PC-3 (cell line): ENCODE results near the gene NCBP3. TPM values are rescaled to one million over a fixed set of nuclear protein-coding genes. Genes with fewer than 3 reads are reported as not detected.

Experiments
- ATAC-seq: fragments of 200-7000 bp; cut with Tn5 transposase; 2 replicates; pipeline ENCODE4 v1.9.1; 2020; ENCODE audit warnings: mild to moderate bottlenecking, moderate library complexity
- BruUV-seq: library from RNA; stranded (reverse); fragments of 400-500 nt; replicated peaks from 2 replicates; lab custom pipeline; 2021; lab: Mats Ljungman, UMichigan
- CTCF ChIA-PET: fragments of 300-600 bp; sonication (Branson Sonifier 250); formaldehyde crosslinking; loops from one replicate; lab custom pipeline; 2022; ENCODE audit warnings: antibody characterized with exemption; lab: Charles Lee
- POLR2A ChIA-PET: fragments of 300-600 bp; sonication (Branson Sonifier 250); formaldehyde crosslinking; loops from one replicate; lab custom pipeline; 2022; ENCODE audit warnings: antibody characterized with exemption; ENCODE audit not compliant: unreplicated experiment; lab: Charles Lee
- DNase-seq: peaks from one replicate; pipeline ENCODE4 v3.0.0-alpha.2; 2015
- H2AFZ ChIP-seq: fragments of 300-600 bp; sonication (generic); 2 replicates; pipeline ENCODE4 v1.6.0; 2016; ENCODE audit warnings: antibody characterized with exemption, low read length
- H3F3A ChIP-seq: fragments of 300-600 bp; sonication (generic); one replicate; pipeline ENCODE4 v1.6.0; 2017; ENCODE audit warnings: antibody characterized with exemption, low read length, control low read depth, mild to moderate bottlenecking; ENCODE audit not compliant: unreplicated experiment
- H3K27ac ChIP-seq: fragments of 300-600 bp; sonication (generic); 2 replicates; pipeline ENCODE4 v1.5.1; 2016; ENCODE audit warnings: mild to moderate bottlenecking, low read length
- H3K27me3 ChIP-seq: fragments of 300-600 bp; sonication (generic); 2 replicates; pipeline ENCODE4 v1.6.1; 2016; ENCODE audit warnings: low read length, mixed read lengths
- H3K36me3 ChIP-seq: fragments of 300-600 bp; sonication (generic); 2 replicates; pipeline ENCODE4 v1.6.1; 2016; ENCODE audit warnings: low read depth, mixed run types, low read length, mixed read lengths
- H3K4me1 ChIP-seq: fragments of 300-600 bp; sonication (generic); 2 replicates; pipeline ENCODE4 v1.5.1; 2016; ENCODE audit warnings: low read length; ENCODE audit not compliant: insufficient read depth
- H3K4me2 ChIP-seq: fragments of 300-600 bp; sonication (generic); 2 replicates; pipeline ENCODE4 v1.6.0; 2016; ENCODE audit warnings: low read length
- H3K4me3 ChIP-seq: fragments of 300-600 bp; sonication (generic); 2 replicates; pipeline ENCODE4 v1.5.1; 2016; ENCODE audit warnings: mild to moderate bottlenecking, low read length, mixed read lengths
- H3K79me2 ChIP-seq: fragments of 300-600 bp; sonication (generic); 2 replicates; pipeline ENCODE4 v1.6.1; 2017; ENCODE audit warnings: low read length, mixed read lengths
- H3K9ac ChIP-seq: fragments of 300-600 bp; sonication (generic); 2 replicates; pipeline ENCODE4 v1.6.0; 2016; ENCODE audit warnings: mild to moderate bottlenecking, low read length
- H3K9me2 ChIP-seq: fragments of 300-600 bp; sonication (generic); replicated peaks from 2 replicates; pipeline ENCODE4 v1.6.1; 2016; ENCODE audit warnings: mixed run types, low read length, mixed read lengths
- H3K9me3 ChIP-seq: fragments of 300-600 bp; sonication (generic); 2 replicates; pipeline ENCODE4 v1.6.1; 2016; ENCODE audit warnings: low read length, mixed read lengths
- H4K20me1 ChIP-seq: fragments of 300-600 bp; sonication (generic); 2 replicates; pipeline ENCODE4 v1.6.1; 2016; ENCODE audit warnings: low read length, mixed read lengths
- EZH2 ChIP-seq: fragments of 300-600 bp; sonication (generic); IDR thresholded peaks from one replicate; pipeline ENCODE4 v1.6.1; 2017; ENCODE audit warnings: antibody characterized with exemption, mild to moderate bottlenecking, low read length; ENCODE audit not compliant: unreplicated experiment
- EZH2phosphoT487 ChIP-seq: fragments of 300-600 bp; sonication (generic); IDR thresholded peaks from 2 replicates; pipeline ENCODE4 v1.6.1; 2018; ENCODE audit warnings: mild to moderate bottlenecking, antibody characterized with exemption, low read length, borderline replicate concordance
- intact Hi-C: fragments of 100-400 bp; cut with micrococcal nuclease; formaldehyde crosslinking; loops from 2 replicates; pipeline ENCODE4 v1.9.0; 2023
- total RNA-seq: library from RNA; depleted of rRNA; stranded (reverse); fragments of >200 nt; gene quantifications from 2 replicates; pipeline ENCODE4 v1.2.3, GENCODE V29; 2014
- TF ChIP-seq, protein P1 (sequence below): fragments of 300-600 bp; sonication (generic); conservative IDR thresholded peaks from 2 replicates; pipeline ENCODE4 v1.5.1; 2017; ENCODE audit warnings: antibody characterized with exemption, low read depth, mild to moderate bottlenecking, low read length

NCBP3 gene
- total RNA-seq, 1 experiment from 2014 or later: 21.0 TPM

DNA sequence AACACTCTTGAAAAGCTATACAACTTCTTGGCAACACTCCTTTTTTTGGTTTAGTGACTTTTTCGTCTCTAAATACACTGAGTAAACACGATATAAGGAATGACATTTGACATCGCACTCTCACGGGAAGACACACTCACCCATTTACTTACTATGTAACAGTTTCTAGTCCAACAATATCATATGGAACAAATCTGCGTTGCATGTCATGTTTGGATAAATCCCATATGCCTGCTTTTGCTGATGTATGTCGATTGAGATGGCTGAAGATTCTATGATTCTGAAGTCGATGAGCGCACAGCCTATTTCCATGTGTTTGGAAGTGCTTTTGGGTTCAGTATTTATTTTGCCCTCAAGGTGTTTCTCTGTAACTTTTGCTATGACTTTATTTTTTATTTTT, 63.3 kb downstream of the NCBP3 start:
- no peak overlapping the region for H3K4me3 ChIP-seq
- no peaks in the 10 kb centered on the region for H3F3A ChIP-seq
- no peaks in the 10 kb centered on the region for H3K27me3 ChIP-seq
- H3K9ac ChIP-seq: no peak overlapping the region
- ATAC-seq: no peak
- no TSS peak for BruUV-seq
- no peaks in the 10 kb centered on the region for H3K9me2 ChIP-seq
- H3K4me1 ChIP-seq: no peaks in the 10 kb centered on the region
- POLR2A ChIA-PET: no interaction called here
- TF ChIP-seq EZH2: no peak
- TF ChIP-seq, protein P1, sequence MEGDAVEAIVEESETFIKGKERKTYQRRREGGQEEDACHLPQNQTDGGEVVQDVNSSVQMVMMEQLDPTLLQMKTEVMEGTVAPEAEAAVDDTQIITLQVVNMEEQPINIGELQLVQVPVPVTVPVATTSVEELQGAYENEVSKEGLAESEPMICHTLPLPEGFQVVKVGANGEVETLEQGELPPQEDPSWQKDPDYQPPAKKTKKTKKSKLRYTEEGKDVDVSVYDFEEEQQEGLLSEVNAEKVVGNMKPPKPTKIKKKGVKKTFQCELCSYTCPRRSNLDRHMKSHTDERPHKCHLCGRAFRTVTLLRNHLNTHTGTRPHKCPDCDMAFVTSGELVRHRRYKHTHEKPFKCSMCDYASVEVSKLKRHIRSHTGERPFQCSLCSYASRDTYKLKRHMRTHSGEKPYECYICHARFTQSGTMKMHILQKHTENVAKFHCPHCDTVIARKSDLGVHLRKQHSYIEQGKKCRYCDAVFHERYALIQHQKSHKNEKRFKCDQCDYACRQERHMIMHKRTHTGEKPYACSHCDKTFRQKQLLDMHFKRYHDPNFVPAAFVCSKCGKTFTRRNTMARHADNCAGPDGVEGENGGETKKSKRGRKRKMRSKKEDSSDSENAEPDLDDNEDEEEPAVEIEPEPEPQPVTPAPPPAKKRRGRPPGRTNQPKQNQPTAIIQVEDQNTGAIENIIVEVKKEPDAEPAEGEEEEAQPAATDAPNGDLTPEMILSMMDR: no peak
- TF ChIP-seq EZH2phosphoT487: no peak
- H3K9me3 ChIP-seq: no peaks in the 10 kb centered on the region
- H4K20me1 ChIP-seq: no peaks in the 10 kb centered on the region
- no peak overlapping the region for H2AFZ ChIP-seq
- CTCF ChIA-PET: no interaction called here
- H3K36me3 ChIP-seq: no peaks in the 10 kb centered on the region
- no peaks in the 10 kb centered on the region for H3K79me2 ChIP-seq
- DNase-seq: no peak
- no peak overlapping the region for H3K27ac ChIP-seq
- no peak overlapping the region for H3K4me2 ChIP-seq
- intact Hi-C loops: no loop called here

DNA sequence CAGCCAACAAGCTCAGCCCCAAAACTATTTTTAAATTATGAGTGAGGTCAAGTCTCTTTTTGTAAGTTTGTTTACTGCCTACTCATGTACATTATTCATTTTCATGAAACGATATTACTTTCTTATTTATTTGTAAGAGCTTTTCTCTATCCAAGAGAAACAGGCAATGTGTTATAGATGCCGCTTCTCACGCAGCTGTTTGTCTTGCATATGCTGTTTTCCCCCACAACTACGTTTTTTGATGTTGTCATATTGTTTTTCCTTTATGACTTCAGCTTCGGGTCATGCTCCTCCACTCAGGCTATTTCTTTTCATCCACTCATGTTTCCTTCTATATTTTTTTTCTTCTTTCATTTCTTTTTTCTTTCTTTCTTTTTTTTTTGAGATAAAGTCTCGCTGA, 65.1 kb downstream of the NCBP3 start:
- ChIA-PET POLR2A (no interaction called here), CTCF (no interaction called here)
- no TSS peak for BruUV-seq
- Histone ChIP-seq H3K9me2 (no peaks in the 10 kb centered on the region), H3K79me2 (no peaks in the 10 kb centered on the region), H3K4me1 (no peaks in the 10 kb centered on the region), H3K4me3 (no peak overlapping the region), H3K27ac (no peak overlapping the region), H4K20me1 (no peaks in the 10 kb centered on the region), H3K36me3 (no peaks in the 10 kb centered on the region), H3K27me3 (no peaks in the 10 kb centered on the region), H3K4me2 (no peak overlapping the region), H2AFZ (no peak overlapping the region), H3F3A (no peaks in the 10 kb centered on the region), H3K9ac (no peak overlapping the region), H3K9me3 (no peaks in the 10 kb centered on the region)
- ATAC-seq (no peak), DNase-seq (no peak)
- intact Hi-C loops: no loop called here
- TF ChIP-seq, protein P1: no peak
- no peak for TF ChIP-seq EZH2
- no peak for TF ChIP-seq EZH2phosphoT487

GRCh38 chr17:3777366-3778120, 68.5 kb downstream of the NCBP3 start:
- H3K27ac ChIP-seq: no peak overlapping the region
- BruUV-seq: no TSS peak
- H3K36me3 ChIP-seq: no peaks in the 10 kb centered on the region
- no peak overlapping the region for H3K4me2 ChIP-seq
- intact Hi-C loops: no loop called here
- H4K20me1 ChIP-seq: no peaks in the 10 kb centered on the region
- DNase-seq (no peak), ATAC-seq (no peak)
- H3K4me1 ChIP-seq: peaks cover 6% of the 10 kb centered on the region
- no peaks in the 10 kb centered on the region for H3K9me2 ChIP-seq
- H3K4me3 ChIP-seq: no peak overlapping the region
- H3F3A ChIP-seq: no peaks in the 10 kb centered on the region
- no peak overlapping the region for H3K9ac ChIP-seq
- CTCF ChIA-PET: no interaction called here
- no peak overlapping the region for H2AFZ ChIP-seq
- no peaks in the 10 kb centered on the region for H3K79me2 ChIP-seq
- POLR2A ChIA-PET: no interaction called here
- H3K27me3 ChIP-seq: no peaks in the 10 kb centered on the region
- TF ChIP-seq EZH2 (no peak), EZH2phosphoT487 (no peak)
- TF ChIP-seq, protein P1: no peak
- no peaks in the 10 kb centered on the region for H3K9me3 ChIP-seq
